Right renal pelvis (tissue), 4 donors: ENCODE measurements around the gene MANEAL. TPM values are rescaled to one million over a fixed set of nuclear protein-coding genes. Genes with fewer than 3 reads are reported as not detected.

ENCODE experiments used
- DNase-seq, 4 donors: peaks; one replicate each; pipeline ENCODE4 v3.0.0-alpha.2; 2013; ENCODE audit warnings: low read depth in 4 of 4, low spot score in 3 of 4, missing footprints in 1 of 4
- polyA plus RNA-seq, 4 donors: library from polyadenylated mRNA; unstranded; fragments of 120-200 nt; gene quantifications; one replicate each; pipeline ENCODE4 v1.2.1, GENCODE V29; 2013; ENCODE audit not compliant: insufficient read length in 4 of 4

The MANEAL gene
- polyA plus RNA-seq, 4 donors: 3.5 to 4.9 (median 4.4) TPM

DNA sequence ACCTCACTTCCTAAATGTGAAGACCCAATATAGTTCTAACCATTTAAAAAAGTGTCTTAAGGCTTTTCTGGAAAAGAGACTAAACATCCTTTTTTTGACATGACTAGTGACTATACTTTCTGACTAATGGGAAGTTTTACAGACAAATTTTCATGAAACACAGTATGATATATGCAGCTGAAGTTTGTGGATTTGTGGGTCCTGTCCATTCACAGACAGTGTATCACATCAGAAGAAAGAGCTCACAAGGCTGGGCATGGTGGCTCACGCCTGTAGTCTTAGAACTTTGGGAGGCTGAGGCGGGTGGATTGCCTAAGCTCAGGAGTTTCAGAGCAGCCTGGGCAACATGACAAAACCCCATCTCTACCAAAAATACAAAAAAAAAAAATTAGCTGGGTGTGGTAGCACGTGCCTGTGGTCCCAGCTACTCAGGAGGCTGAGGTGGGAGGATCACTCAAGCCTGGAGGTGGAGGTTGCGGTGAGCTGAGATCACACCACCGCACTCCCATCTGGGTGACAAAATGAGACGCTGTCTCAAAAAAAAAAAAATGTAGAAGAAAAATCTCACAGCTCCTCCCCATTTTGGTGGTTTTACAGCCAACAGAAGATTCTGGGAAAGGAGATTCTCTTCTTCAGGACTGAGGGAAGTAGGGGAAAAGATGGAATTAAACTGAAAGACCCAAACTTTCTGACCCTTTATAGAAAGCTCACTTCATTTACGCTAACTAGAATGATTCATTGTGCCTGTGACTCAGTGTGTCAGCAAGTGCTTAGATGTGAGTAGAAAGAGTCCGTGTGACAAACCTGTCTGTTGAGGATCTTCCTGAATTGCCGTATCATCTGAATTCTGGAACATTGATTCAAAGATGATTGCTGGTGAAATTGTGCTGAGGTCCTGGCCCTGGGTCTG is 29.5 kb downstream of the MANEAL start:
- no peak for DNase-seq

GRCh38 chr1:37824001-37824400 is 30.4 kb downstream of the MANEAL start:
- DNase-seq: no peak

DNA sequence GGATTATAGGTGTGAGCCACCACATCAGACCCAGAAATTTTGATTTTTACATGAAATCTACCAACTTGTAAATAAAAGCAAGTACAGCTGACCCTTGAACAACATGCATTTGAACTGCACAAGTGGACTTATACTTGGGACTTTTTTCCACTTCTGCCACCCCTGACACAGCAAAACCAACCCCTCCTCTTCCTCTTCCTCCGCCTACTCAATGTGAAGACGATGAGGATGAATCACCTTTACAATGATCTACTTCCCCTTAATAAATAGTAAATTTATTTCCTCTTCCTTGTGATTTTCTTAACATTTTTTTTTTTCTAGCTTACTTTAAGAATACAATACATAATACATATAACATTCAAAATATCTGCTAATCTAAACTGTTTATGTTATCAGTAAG is 31.9 kb downstream of the MANEAL start:
- no peak for DNase-seq

GRCh38 chr1:37828410-37829074 is 34.9 kb downstream of the MANEAL start:
- no peak for DNase-seq

DNA sequence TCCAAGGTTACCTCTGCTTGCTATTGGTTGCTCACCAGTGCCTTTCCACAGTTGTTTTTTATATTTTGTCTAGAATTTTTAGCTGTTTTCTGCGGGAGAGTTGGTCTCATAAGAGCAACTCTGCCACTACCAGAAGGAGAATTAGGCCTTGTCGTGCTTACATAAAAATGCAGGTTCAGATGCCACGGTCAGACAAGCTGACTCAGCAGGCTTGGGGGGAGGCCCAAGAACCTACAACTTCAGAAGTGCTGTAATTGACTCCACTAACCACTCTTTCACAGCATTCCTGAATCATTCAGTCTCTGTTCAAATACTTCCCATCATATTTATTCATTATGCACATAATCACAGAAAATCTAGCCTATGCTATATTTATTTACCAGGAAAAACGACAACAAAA is 37.5 kb downstream of the MANEAL start:
- no peak for DNase-seq

DNA sequence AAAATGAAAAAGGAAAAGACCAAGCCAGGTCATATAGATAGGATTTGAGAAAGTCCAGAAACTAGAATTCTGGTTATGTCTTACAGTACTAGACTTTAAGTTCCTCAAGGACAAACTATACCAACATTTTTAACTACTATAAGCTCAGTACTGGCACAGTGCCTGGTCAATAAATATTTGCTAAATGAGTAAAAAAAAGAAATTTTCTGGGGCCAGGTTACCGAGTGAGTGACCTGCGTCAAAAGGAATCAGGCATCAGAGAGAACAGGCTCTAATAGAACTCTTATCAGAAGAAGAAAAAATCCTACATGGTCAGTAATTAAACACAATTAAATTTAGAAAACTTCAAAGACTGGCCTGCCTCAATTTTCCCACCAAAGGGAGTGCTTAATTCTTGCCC is 38.2 kb downstream of the MANEAL start:
- no peak for DNase-seq

GRCh38 chr1:37836788-37837187 is 43.1 kb downstream of the MANEAL start:
- no peak for DNase-seq

GRCh38 chr1:37839676-37840075 is 46.0 kb downstream of the MANEAL start:
- no peak for DNase-seq

GRCh38 chr1:37840711-37841110 is 47.1 kb downstream of the MANEAL start:
- no peak for DNase-seq

DNA sequence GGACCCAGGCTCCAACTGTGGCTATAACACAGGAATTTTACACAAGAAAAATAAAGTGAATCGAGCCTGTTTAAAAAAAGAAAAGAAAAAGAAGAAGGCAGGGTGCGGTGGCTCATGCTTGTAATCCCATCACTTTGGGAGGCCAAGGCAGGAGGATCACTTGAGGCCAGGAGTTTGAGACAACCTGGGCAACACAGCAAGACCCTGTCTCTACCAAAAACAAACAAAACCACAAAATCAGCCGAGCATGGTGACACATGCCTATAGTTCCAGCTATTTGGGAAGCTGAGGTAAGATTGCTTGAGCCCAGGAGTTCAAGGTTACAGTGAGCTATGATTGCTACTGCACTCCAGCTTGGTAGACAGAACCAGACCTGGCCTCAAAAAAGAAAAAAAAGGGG is 48.0 kb downstream of the MANEAL start:
- DNase-seq: no peak

GRCh38 chr1:37844536-37844935 is 50.9 kb downstream of the MANEAL start:
- DNase-seq: no peak

- DNase-seq: no peak
These were observed 51.5 kb downstream of the MANEAL start for GRCh38 chr1:37845049-37845646.

DNA sequence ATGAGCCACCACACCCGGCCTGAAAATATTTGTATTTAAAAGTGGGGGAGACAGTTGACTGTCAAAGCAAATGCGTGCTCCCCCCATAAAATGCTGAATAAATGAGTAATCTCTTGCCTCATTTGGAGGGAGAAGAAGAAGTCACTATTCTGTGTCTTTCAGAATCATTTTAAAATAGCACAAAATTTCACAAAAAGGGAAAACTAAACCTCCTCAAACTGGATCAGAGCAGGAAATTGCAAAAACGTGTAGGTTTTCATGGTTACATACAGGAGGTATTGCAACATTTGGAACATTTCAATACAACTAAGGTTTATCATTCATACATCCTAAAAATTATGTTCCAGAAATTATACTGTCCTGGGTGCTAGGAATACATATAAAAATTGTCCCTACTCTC is 52.1 kb downstream of the MANEAL start:
- no peak for DNase-seq

GRCh38 chr1:37846647-37847339 is 53.1 kb downstream of the MANEAL start:
- DNase-seq: no peak

DNA sequence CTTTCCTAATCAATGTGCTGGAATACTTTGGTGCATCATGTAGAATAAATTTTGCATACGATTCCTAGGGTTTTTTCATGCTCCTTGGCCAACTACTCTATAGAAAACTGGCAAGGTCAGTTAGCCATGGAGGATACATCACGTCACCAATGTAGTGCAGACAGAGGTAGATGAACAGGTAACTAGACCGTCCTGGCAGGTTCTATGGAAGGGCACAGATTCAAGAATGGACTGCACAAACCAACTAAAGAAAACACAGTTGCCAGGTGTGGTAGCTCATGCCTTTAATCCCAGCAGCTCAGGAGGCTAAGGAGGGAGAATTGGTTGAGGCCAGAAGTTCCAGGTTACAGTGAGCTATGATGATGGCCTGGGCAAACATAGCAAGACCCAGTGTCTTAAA is 55.8 kb downstream of the MANEAL start:
- DNase-seq: no peak

GRCh38 chr1:37850352-37850955 is 56.8 kb downstream of the MANEAL start:
- no peak for DNase-seq

Other genes with a start within 250 kb of the MANEAL start
- gene SNIP1, start 239.6 kb upstream of the MANEAL start, polyA plus RNA-seq: 10 to 100 TPM; 12.3 to 14.6 (median 13.7) TPM
- 10 to 100 TPM; 53.5 to 68.7 (median 63.5) TPM for gene DNALI1, start 236.9 kb upstream of the MANEAL start, polyA plus RNA-seq
- gene GNL2, start 197.9 kb upstream of the MANEAL start, polyA plus RNA-seq: 10 to 100 TPM; 65.4 to 76.5 (median 69.3) TPM
- 1 to 10 TPM; 4.0 to 7.6 (median 5.9) TPM for gene RSPO1, start 159.0 kb upstream of the MANEAL start, polyA plus RNA-seq
- 10 to 100 TPM; 15.9 to 17.6 (median 16.9) TPM for gene CDCA8, start 101.3 kb upstream of the MANEAL start, polyA plus RNA-seq
- gene EPHA10, start 28.7 kb upstream of the MANEAL start, polyA plus RNA-seq: under 1 TPM; 0.09 to 0.24 (median 0.16) TPM
- gene C1orf122, start 13.9 kb downstream of the MANEAL start, polyA plus RNA-seq: 10 to 100 TPM; 23.6 to 42.2 (median 27.3) TPM
- gene YRDC, start 14.4 kb downstream of the MANEAL start, polyA plus RNA-seq: 10 to 100 TPM; 12.9 to 14.4 (median 13.9) TPM
- gene MTF1, start 65.7 kb downstream of the MANEAL start, polyA plus RNA-seq: 10 to 100 TPM in 2 of 4 donors, 1 to 10 TPM in 2; 7.2 to 11.3 (median 10.0) TPM
- 10 to 100 TPM; 16.3 to 21.7 (median 19.1) TPM for gene INPP5B, start 153.2 kb downstream of the MANEAL start, polyA plus RNA-seq
- 100 to 1,000 TPM in 3 of 4 donors, 10 to 100 TPM in 1; 98.6 to 111 (median 108) TPM for gene SF3A3, start 196.2 kb downstream of the MANEAL start, polyA plus RNA-seq
- gene FHL3, start 211.7 kb downstream of the MANEAL start, polyA plus RNA-seq: 10 to 100 TPM; 18.1 to 23.0 (median 21.1) TPM
- gene UTP11, start 218.9 kb downstream of the MANEAL start, polyA plus RNA-seq: 10 to 100 TPM; 39.7 to 51.1 (median 44.7) TPM